Stimulated activated CD4-positive, alpha-beta T cell treated with anti-CD3 and anti-CD28 coated beads, TNF-alpha, amount 100 ng/mL, for 1 hour (primary cell): ENCODE results near the gene SCUBE1.

Source experiments
- DNase-seq, 3 donors: peaks; one replicate each; pipeline ENCODE4 v3.0.0-alpha.2; 2020; ENCODE audit warnings: low read depth in 3 of 3, low spot score in 1 of 3

The SCUBE1 gene

DNA sequence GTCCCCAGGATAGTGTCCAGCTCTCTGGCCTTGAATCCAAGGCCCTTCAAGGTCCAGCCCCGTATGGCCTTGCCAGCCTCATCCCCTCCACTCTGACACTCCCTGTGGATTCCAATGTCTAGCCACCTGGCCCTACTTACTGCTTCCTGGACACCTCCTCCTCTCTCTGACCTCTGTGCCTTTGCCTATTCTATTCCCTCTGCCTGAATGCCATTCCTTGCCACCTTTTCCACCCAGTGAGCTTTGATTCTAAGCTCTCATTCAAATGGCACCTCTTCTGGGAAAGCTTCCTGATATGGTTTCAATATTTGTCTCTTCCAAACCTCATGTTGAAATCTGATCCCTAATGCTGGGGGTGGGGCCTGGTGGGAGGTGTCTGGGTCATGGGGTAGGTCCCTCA, 124.4 kb downstream of the SCUBE1 start:
- DNase-seq, result no peak

DNA sequence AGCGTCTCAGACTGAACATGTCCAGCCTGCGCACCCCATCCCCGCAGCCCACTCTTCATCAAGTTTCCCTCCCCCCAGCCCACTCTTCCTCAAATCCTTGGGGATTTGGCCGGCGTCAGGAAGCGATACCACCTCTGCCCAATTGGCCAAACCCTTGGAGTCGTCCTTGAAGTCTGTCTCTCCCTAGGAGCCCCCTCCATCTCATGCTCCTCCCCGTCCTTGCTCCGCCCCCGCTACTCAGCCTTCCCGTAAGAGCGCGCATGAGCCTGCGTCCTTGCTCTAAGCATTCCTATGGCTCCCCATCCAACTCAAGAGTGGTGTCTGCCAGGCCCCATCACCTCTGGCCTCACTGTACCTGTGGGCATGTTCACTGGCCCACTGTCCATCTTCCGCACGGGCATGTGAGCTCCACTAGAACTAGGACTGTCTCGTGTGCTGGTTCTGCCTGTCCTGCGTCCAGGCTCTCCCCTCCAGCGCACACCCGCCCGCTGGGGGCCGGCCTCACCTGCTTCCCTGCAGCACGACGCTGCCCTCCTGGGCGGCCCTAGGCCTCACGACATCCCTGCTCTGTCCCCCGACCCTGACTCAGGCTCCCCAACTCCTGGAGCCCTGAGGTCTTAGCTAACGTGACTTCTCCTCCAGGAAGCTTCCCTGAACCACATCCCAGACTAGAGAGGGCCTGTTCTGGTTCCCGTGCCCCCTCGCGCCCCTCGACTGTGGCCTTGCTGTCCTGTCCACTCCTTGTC, 125.7 kb downstream of the SCUBE1 start:
- no peak for DNase-seq

- DNase-seq, result no peak
Observed at GRCh38 chr22:43216738-43217137, 126.4 kb downstream of the SCUBE1 start.

DNA sequence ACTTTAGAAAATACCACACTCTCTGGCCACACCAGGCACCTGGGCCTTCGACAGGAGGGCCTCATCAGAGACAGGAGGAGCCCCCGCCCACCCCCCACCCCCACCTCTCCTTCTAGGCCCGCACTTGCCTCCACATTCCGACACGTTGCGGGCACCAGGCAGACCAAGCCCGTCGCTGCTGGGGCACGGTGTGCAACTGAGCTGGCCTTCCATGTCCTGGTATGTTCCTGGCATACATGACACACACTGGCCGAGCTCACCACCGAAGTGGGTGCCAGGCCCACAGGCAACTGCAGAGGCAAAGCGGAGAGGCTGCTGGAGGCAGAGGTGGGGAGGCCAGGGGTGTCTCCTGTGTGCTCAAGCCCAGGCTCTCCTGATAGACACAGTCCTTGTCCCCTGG, 129.2 kb downstream of the SCUBE1 start:
- DNase-seq, result no peak

- no peak for DNase-seq
Observed at GRCh38 chr22:43213051-43213450, 130.1 kb downstream of the SCUBE1 start.

DNA sequence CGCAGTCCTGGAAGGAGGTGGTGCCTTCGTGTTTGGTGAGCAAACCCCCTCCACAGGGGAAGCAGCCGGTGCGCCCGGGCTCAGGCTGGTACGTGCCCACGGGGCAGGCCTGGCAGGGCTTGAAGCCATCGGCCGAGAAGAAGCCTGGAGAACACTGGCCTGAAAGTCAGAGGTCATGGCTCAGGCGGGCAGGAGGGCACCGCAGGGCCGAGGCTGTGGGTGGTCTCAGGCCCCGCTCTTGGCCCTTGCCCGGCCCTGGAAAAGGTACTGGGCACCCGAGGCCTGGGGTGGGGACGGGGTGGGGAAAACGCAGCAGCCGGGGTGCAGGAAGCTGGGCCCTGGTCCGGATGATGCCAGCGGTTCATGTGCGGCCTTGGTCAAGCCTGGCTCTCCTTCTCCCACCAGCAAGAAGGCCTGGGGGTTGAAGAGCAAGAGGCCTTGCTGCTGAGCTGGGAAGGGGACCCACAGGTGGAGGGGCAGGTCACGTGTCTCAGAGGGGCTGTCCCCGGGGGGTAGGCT, 130.7 kb downstream of the SCUBE1 start:
- DNase-seq, result no peak

DNA sequence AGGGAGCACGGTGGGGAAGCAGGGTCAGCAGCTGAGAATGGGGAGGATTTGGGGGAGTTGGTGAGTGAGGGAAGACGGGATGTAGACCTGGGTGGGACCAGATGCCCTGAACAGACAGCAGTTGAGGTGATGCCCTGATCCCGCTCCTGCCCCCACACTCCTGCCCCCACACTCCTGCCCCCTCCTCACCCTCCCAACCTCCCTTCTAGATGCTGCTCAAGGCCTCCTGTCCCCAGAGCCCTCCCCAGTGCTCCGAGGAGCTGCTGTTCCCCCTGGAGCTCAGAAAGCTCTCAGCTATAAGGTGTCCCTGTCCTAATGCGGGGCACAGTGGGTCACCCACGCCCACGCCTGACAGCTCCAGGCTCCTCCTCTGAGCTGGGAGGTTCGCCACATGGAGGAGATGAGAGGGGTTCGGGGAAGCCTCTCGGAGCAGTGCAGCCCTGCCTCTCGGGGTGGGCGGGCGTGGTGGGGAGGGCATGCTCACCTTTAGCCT, 131.2 kb downstream of the SCUBE1 start:
- no peak for DNase-seq

DNA sequence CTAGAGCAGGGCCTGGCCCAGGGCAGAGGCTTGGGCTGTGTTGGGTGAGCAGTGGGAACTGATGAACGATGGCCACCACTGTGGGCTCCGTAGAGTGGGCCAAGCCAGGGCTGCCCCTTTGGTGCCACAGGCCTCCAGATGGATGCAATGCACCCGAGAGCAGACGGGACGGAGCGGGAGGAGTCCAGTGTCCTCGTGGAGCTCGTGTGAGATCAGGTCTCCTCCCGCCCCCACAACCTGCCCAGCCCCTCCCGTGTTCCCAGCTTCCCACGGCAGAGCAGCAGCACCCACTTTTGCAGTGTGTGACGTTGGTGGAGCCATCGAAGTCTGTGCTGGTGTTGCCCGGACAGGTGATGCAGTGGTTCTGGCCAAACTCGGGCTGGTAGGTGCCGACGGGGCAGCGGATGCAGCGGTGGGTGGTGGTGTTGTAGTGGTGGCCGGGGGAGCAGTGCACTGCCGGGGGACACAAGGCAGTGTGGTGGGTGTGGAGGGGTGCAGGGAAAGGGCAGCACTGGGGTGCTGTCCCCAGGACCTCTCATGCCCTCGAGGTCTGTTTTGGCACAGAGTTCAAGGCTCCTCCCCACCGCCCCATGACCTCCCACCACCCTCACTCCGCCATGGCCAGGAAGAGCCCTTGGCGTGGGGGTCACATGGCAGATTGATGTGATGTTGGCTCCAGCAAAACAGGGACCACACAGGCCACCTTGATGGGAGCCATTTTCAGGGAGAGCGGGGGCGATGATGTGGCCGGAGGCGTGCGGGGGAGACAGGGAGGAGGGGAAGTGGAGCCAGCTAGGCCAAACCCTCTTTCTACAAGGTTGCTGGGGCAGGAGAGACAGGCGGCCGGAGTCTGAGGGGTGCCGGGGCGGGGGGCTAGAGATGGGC, 132.3 kb downstream of the SCUBE1 start:
- no peak for DNase-seq

- no peak for DNase-seq
Observed at GRCh38 chr22:43209971-43210370, 133.2 kb downstream of the SCUBE1 start.

GRCh38 chr22:43209523-43209890, 133.7 kb downstream of the SCUBE1 start:
- no peak for DNase-seq

DNA sequence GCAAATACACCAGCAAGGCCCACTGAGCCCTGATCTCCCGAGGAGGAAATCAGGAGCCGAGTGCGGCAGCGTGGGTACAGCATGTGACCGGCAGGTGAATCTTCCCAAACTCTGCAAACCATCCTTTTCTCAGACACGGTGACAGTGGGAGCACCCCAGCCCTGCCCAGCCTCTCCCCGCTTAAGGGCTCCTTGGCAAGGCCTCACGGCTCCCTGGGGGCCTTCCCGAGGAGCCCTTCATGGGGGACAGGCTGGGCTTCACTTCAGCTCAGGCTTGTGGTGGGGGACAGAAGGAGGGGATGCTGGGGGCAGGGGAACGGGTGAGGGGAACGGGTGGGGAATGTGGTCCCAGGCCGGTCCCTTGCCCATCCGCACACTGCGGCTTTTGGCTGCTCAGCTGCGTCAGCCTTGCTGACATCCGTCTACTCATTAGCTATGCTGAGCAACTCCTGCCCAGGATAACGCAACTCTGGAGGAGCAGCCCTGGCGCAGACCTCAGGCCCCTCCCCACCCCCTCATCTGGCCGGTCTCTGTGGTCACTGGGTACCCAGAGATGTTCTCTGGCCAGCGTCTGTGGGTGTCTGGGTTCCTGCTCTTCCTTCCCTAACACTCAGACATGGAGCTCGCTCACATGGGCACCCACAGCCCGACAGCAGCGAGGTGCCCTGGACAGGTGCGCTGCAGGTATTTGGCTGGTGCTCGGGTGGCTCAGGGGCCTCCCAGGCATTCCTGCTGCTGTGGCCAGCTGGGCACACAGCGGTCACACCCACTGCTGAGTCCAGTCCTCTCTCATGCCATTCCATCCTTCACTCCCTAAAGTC, 134.3 kb downstream of the SCUBE1 start:
- no peak for DNase-seq

DNA sequence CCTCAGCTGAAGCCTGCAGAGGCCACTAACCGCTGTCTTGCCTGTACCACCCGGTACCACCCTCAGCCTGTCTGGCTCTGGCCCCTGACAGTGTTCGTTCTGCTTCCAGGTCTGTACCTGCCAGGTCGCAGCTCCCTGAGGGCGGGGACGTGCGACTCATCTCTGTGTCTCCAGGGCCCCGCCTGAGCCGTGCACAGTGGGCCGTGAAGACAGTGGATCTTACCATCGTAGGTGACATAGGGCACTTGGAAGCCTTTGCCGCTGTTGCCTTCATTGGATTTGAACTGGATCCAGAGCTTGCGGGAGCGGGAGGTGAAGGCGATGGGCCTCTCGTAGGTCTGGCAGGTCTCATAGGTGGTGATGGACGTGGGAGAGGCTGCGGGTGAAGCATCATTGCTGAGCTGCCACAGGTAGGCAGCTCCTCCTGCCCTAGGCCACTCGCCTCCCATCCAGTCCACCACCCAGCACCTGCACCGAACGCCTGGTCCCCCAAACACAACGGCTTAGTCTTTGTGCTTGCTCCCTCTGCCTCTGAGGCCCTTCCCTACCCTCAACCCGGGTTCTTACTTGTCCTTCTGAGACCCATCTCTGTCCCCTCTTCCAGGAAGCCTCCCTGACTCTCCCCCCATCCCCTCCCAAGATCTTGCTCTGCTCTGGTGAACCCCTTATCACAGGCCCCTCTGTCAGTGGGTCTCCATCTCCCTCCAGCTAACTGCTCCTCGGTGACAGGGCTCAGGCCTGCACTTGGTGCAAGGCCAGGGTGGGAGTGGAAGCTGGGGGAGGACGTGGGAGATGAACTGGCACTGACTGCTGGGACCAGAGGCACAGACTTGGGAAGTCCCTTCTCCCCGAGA, 135.1 kb downstream of the SCUBE1 start:
- no peak for DNase-seq

DNA sequence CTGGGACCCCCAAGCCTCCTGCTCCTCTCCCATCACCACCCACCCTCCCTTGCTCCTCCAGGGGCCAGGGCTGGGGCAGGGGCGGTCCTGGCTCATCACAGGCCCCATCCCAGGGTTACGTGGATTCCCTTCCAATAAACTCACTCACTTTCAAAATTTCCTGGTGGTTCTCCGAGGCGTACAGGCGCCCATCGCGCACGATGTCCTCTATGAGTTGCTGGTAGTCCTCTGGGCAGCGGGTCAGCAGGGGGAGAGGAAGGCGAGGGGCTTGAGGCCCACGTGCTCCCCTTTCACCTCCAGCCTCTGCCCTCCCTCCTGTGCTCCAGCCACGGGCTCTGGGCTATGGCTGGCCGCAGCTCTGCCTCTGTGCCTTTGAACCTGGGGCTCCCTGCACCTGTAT, 135.8 kb downstream of the SCUBE1 start:
- DNase-seq, result no peak

DNA sequence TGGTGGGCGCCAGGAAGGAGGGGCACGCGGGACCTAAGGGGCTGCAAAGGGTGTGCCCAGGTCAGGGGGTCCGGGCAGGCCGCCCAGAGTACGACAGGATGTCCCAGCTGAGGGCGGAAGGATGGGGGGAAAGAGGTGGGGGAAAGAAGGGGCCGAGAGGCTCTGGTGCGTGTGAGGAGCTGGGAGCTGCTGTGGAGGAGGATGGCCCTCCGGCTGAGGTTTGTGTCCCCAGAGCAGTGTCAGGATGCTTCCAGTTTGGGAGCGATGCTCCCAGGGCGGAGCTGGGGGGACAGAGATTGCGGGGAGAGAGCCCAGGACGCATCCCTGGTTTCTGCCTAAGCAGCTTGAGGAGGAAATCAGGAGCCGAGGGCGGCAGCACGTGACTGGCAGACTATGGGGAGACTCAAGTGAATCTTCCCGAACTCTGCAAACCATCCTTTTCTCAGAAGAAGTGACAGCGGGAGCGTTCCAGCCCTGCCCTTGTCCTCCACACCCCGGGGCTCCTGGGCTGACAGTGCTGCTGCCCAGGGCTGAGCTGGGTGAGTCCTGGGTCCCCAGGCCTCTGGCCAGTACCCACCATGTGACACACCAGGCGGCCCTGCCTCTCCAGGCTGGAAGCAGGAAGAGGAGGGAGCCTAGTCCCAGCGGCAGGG, 136.5 kb downstream of the SCUBE1 start:
- no peak for DNase-seq

DNA sequence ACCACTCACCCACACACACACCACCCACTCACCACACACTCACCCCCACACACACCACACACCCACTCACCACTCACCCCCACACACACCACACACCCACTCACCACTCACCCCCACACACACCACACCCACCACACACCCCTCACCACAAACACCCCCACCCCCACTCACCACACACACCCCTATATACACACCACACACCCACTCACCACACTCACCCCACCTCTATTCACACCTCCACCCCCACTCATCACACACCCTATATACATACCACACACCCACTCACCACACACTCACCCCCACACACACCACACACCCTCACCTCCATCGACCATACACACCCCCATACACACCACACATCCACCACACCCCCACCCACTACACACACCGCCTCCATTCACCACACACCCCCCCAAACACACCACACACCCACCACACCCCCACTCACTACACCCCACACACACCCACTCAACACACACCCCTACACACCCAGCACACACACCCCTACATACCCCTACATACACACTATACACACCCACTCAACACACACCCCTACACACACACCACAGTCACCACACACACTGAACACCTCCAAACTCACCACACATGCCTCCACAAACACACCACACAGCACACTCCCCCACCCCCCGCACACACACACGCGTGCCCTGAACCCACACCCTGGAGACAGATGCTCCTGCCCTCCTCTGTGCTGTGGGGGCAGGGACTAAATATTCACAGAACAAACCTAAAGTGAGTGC, 137.2 kb downstream of the SCUBE1 start:
- no peak for DNase-seq

GRCh38 chr22:43205261-43205691, 137.9 kb downstream of the SCUBE1 start:
- DNase-seq, result no peak

- DNase-seq, result no peak
Observed at GRCh38 chr22:43203471-43203981, 139.6 kb downstream of the SCUBE1 start.

- DNase-seq, result no peak
Observed at GRCh38 chr22:43202756-43203410, 140.3 kb downstream of the SCUBE1 start.
